Epithelial cell of esophagus (primary cell): ENCODE results near the gene CFAP74.
"Not testable (repeated sequence)": the region's sequence is repeated elsewhere in the genome, so short reads cannot be mapped to it uniquely, and the experiment has no call there.

ENCODE experiments used
- DNase-seq: peaks from one replicate; pipeline ENCODE4 v3.0.0; 2010; ENCODE audit warnings: low read depth
- H3K4me3 ChIP-seq: 2 replicates; pipeline ENCODE4 v1.5.1; 2011; ENCODE audit warnings: mild to moderate bottlenecking, low read length, control low read depth
- TF ChIP-seq, protein P1 (sequence below): IDR thresholded peaks from 2 replicates; pipeline ENCODE4 v1.5.1; 2011; ENCODE audit warnings: low read depth, mild to moderate bottlenecking, low read length, control low read depth, inconsistent platforms; ENCODE audit not compliant: insufficient read depth; ENCODE audit errors: missing control alignments

The CFAP74 gene

GRCh38 chr1:1980467-1981141, 23.0 kb downstream of the CFAP74 start:
- DNase-seq = no peak
- no peak overlapping the region for H3K4me3 ChIP-seq
- TF ChIP-seq, protein P1, sequence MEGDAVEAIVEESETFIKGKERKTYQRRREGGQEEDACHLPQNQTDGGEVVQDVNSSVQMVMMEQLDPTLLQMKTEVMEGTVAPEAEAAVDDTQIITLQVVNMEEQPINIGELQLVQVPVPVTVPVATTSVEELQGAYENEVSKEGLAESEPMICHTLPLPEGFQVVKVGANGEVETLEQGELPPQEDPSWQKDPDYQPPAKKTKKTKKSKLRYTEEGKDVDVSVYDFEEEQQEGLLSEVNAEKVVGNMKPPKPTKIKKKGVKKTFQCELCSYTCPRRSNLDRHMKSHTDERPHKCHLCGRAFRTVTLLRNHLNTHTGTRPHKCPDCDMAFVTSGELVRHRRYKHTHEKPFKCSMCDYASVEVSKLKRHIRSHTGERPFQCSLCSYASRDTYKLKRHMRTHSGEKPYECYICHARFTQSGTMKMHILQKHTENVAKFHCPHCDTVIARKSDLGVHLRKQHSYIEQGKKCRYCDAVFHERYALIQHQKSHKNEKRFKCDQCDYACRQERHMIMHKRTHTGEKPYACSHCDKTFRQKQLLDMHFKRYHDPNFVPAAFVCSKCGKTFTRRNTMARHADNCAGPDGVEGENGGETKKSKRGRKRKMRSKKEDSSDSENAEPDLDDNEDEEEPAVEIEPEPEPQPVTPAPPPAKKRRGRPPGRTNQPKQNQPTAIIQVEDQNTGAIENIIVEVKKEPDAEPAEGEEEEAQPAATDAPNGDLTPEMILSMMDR = no peak

- TF ChIP-seq, protein P1 = no peak
Observed at GRCh38 chr1:1979482-1980165, 24.0 kb downstream of the CFAP74 start.

DNA sequence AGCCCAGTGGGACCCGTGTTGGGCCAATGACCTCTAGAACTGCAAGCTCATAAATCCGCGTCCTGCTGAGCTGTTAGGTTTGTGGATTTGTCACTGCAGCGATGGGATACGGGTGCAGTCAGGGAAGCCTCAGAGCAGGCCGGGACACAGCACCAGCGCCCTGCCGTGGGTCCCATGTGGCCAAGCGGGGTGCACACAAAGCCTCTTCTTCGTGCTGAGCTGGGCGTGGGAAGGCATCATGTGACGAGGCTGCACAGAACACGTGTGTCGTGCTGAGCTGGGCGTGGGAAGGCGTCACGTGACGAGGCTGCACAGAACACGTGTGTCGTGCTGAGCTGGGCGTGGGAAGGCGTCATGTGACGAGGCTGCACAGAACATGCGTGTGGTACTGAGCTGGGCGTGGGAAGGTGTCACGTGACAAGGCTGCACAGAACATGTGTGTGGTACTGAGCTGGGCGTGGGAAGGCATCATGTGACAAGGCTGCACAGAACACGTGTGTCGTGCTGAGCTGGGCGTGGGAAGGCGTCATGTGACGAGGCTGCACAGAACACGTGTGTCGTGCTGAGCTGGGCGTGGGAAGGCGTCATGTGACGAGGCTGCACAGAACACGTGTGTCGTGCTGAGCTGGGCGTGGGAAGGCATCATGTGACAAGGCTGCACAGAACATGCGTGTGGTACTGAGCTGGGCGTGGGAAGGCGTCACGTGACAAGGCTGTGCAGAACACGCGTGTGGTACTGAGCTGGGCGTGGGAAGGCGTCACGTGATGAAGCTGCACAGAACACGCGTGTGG, 24.7 kb downstream of the CFAP74 start:
- DNase-seq, H3K4me3 ChIP-seq: not testable (repeated sequence)

More at GRCh38 chr1:1979482-1980165, 24.0 kb downstream of the CFAP74 start:
- no peak for DNase-seq
- no peak overlapping the region for H3K4me3 ChIP-seq

DNA sequence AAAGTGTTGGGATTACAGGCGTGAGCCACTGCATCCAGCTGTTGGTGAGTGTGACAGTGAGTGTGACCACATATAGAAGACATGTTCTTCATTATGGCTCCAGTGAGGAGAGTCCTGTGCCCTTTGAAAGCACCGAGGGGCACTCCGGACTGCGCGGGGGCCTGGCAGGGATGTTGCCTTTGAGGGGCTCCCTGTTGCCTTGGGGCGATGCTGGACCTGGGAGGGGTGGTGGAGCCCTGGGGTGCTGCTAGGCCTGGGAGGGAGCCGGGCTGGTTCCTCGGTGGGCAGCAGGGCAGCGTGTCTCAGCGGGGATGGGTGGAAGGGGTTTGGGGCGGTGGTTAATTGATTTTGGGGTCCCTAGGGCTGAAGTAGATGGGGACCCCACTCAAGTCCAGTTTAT, 25.5 kb downstream of the CFAP74 start:
- TF ChIP-seq, protein P1 = no peak
- no peak for DNase-seq
- H3K4me3 ChIP-seq = no peak overlapping the region

DNA sequence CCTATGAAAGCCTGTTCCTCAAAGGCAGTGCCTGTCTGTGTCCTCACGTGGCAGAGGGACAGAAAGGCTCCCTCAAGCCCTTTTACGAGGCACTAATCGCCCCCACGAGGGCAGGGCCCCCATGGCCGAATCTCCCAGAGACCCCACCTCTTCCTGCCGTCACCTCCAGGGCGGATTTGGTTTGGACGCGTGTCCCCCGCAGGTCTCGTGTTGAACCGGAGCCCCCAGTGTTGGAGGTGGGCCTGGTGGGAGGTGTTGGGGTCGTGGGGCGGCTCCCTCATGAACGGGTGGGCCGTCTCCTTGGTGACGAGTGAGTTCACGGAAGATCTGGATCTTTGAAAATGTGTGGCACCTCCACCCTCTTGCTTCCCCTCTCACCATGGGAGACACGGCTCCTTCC, 27.6 kb downstream of the CFAP74 start:
- no peak for DNase-seq
- TF ChIP-seq, protein P1 = no peak
- H3K4me3 ChIP-seq = no peak overlapping the region

GRCh38 chr1:1975535-1975934, 28.1 kb downstream of the CFAP74 start:
- H3K4me3 ChIP-seq = no peak overlapping the region
- no peak for DNase-seq
- TF ChIP-seq, protein P1 = no peak

GRCh38 chr1:1974834-1975233, 28.8 kb downstream of the CFAP74 start:
- H3K4me3 ChIP-seq = no peak overlapping the region
- DNase-seq = no peak
- TF ChIP-seq, protein P1 = no peak
